ENCODE data around the gene HID1.

The HID1 gene, protein sequence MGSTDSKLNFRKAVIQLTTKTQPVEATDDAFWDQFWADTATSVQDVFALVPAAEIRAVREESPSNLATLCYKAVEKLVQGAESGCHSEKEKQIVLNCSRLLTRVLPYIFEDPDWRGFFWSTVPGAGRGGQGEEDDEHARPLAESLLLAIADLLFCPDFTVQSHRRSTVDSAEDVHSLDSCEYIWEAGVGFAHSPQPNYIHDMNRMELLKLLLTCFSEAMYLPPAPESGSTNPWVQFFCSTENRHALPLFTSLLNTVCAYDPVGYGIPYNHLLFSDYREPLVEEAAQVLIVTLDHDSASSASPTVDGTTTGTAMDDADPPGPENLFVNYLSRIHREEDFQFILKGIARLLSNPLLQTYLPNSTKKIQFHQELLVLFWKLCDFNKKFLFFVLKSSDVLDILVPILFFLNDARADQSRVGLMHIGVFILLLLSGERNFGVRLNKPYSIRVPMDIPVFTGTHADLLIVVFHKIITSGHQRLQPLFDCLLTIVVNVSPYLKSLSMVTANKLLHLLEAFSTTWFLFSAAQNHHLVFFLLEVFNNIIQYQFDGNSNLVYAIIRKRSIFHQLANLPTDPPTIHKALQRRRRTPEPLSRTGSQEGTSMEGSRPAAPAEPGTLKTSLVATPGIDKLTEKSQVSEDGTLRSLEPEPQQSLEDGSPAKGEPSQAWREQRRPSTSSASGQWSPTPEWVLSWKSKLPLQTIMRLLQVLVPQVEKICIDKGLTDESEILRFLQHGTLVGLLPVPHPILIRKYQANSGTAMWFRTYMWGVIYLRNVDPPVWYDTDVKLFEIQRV

DNA sequence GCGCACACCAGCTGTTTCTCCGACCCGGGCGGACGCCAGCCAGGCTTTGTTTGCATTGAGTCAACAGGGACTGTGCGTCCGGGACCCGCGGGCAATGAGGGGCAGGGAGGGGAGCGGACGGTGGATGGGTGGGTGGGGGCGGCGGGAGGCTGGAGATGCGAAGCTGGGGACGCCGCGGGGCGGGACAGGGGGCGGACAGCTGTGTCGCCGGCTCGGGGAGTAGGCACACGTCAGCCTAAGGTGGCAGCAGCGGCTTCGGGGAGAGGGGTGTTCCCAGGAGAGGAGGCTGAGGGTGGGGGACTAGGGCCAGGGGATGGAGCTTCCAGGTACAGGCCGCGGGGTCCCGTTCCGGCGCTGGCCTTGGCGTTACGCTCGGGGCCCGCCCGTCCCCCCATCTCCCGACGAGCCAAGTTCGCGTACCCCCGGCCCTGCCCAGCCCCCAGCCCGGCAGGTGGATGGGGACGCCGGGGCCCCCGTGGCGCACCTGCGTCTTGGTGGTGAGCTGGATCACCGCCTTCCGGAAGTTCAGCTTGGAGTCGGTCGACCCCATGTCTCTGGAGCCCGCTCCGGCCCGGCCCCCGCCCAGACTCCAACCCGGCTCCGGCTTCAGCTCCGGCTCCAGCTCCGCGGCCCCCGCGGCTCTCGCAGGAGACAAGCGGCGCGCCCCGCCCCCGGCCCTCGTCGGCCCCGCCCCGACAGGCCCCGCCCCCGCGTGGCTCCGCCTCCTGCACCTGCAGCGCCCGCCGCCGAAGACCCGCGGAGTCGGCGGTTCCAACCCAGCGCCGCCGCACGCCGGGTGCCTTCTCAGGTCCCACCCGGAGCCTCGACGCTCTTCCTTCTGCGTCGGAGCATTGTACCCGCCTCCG is at the start of gene HID1:
Gene HID1, minus strand, starts transcription at position 653 of the 866 bp plus-strand sequence. Its CDS starts 103 bp downstream, at position 550.
- no peak for DNase-seq (ENCODE audit: low read depth)
- peak within 1 kb of the TSS; percentile 36 for H3K4me3 ChIP-seq (replicated peaks; ENCODE audit: low read depth, low read length)
- TF ChIP-seq, protein P1, sequence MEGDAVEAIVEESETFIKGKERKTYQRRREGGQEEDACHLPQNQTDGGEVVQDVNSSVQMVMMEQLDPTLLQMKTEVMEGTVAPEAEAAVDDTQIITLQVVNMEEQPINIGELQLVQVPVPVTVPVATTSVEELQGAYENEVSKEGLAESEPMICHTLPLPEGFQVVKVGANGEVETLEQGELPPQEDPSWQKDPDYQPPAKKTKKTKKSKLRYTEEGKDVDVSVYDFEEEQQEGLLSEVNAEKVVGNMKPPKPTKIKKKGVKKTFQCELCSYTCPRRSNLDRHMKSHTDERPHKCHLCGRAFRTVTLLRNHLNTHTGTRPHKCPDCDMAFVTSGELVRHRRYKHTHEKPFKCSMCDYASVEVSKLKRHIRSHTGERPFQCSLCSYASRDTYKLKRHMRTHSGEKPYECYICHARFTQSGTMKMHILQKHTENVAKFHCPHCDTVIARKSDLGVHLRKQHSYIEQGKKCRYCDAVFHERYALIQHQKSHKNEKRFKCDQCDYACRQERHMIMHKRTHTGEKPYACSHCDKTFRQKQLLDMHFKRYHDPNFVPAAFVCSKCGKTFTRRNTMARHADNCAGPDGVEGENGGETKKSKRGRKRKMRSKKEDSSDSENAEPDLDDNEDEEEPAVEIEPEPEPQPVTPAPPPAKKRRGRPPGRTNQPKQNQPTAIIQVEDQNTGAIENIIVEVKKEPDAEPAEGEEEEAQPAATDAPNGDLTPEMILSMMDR (IDR thresholded peaks at IDR 0.05; ENCODE audit: low read length, missing control alignments) = no peak

DNA sequence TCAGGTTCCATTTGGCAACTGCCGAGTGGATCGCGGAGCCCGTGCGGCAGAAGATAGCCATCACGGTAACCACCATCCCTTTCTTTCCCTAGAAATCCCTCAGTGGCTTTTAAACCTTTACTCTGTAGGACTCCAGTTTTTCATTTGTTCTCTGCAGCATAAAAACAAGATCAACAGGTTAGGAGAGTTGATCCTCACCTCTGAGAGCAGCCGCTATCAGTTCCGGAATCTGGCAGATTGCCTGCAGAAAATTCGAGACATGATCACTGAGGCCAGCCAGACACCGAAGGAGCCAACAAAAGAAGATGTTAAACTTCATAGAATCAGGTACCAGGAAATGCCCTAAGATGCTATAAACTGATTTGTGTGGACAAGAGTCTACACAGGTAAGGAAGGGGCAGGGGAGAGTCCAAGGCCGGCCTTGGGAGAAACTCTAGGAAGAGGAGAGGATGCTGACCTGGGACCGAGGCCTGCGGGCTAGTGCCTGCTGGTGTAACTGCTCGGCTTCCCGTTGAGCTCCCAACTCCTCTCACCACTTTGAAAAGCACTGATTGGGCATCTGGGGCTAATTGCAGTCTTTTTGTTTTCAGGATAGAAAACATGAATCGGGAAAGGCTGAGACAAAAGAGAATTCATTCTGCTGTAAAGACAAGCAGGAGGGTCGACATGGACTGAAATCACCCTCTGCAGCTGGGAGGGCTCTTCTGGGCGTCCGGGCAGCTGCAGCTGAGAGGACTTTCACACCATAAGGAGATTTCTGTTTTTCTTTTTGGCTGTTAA is 48.0 kb upstream of the HID1 start:
- TF ChIP-seq, protein P1 (IDR thresholded peaks at IDR 0.05; ENCODE audit: low read length, missing control alignments) = no peak
- no peak overlapping the region for H3K4me3 ChIP-seq (replicated peaks; ENCODE audit: low read depth, low read length)
- DNase-seq (ENCODE audit: low read depth) = no peak

DNA sequence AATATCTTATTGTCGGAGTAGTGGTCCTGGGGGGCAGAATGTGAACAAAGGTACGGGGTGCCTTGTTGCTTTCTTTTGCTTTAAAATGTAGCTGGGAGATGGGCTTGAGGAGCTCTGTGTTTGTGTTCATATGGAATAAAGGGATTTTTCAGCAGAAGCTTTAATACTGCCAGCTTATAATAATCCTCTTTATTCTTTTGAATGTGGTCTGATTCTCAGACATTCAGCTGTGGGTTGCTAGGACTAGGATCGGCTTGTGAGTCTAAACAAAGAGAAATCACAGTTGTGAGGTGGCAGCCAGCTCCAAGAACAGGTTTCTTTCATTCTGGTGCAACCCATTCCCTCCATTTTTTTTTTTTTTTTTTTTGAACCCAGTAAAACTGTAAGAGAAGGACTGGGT is 47.2 kb upstream of the HID1 start:
- H3K4me3 ChIP-seq (replicated peaks; ENCODE audit: low read depth, low read length) = no peak overlapping the region
- DNase-seq (ENCODE audit: low read depth) = no peak
- TF ChIP-seq, protein P1 (IDR thresholded peaks at IDR 0.05; ENCODE audit: low read length, missing control alignments) = no peak

DNA sequence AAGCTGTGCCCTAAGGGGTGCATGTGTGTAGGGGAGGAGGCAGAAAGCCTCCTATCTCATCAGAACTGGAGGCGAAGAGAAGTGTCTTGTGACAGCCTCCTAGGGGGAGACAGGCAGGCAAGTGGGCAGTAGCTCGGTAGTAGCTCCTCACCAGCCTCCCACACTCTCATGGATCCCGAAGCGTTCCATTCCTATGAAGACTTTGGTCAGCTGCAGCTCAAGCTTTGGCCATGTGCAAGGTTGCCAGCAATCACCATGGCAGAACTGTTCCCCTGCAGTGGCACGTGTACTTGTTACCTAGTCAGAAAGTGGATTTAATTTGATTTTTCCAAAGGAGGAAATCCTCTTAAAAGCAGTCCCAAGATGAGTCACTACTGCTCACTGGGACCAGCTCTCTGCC is 46.6 kb upstream of the HID1 start:
- TF ChIP-seq, protein P1 (IDR thresholded peaks at IDR 0.05; ENCODE audit: low read length, missing control alignments) = no peak
- DNase-seq (ENCODE audit: low read depth) = no peak

DNA sequence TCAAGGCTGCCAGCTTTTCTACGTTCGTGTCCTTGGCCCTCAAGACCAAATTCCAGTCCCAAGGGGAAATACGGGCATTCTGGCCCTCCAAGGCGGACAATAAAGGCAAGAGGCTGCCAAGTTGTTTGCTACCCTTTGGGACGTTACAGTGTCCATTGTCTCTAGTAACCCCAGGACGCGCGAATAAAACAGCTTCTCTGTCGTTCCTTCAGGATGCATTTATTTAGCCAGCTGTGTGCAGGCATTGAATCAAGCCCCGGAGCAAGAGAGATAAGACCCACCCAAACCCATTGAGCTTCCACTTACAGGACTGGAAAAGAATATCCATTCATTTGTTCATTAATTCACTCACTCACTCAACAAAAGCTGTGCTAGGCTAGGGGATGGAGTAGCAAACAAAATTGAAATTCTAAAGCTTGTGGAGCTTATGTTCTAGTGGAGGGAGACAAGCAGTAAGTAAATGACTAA is 40.6 kb upstream of the HID1 start:
- TF ChIP-seq, protein P1 (IDR thresholded peaks at IDR 0.05; ENCODE audit: low read length, missing control alignments) = no peak
- no peak for DNase-seq (ENCODE audit: low read depth)
- H3K4me3 ChIP-seq (replicated peaks; ENCODE audit: low read depth, low read length) = peak overlapping the region; percentile 66

More for the DNA sequence above, 46.6 kb upstream of the HID1 start:
- H3K4me3 ChIP-seq (replicated peaks; ENCODE audit: low read depth, low read length) = no peak overlapping the region
